Measurements from ENCODE around the gene SLC16A2.

The SLC16A2 gene

DNA sequence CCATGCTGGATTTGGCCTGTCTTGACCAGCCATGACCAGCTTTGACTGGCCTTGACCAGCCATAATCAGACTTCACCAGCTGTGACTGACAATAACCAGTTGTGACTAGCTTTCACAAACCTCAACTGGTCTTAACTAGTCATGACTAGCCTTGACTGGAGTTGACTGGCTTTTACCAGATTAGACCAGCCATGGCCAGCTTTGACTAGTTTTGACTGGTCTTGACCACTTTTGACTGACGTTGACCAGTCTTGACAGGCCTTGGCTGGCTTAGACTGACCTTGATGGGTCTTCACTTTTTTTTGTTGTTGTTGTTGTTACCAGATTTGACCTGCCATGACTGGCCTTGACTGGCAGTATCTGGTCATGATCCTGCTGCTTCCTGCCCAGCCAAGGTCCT lies 125.7 kb downstream of the SLC16A2 start:
- no peaks in the 10 kb centered on the region for H3K9me3 ChIP-seq
- no peak overlapping the region for H3K27ac ChIP-seq
- DNase-seq: no peak
- no peaks in the 10 kb centered on the region for H3K36me3 ChIP-seq
- TF ChIP-seq, protein P1, sequence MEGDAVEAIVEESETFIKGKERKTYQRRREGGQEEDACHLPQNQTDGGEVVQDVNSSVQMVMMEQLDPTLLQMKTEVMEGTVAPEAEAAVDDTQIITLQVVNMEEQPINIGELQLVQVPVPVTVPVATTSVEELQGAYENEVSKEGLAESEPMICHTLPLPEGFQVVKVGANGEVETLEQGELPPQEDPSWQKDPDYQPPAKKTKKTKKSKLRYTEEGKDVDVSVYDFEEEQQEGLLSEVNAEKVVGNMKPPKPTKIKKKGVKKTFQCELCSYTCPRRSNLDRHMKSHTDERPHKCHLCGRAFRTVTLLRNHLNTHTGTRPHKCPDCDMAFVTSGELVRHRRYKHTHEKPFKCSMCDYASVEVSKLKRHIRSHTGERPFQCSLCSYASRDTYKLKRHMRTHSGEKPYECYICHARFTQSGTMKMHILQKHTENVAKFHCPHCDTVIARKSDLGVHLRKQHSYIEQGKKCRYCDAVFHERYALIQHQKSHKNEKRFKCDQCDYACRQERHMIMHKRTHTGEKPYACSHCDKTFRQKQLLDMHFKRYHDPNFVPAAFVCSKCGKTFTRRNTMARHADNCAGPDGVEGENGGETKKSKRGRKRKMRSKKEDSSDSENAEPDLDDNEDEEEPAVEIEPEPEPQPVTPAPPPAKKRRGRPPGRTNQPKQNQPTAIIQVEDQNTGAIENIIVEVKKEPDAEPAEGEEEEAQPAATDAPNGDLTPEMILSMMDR (IDR thresholded peaks at IDR 0.05): no peak
- H3K27me3 ChIP-seq: no peaks in the 10 kb centered on the region
- H3K4me1 ChIP-seq: no peaks in the 10 kb centered on the region
- no peak overlapping the region for H3K4me3 ChIP-seq
- intact Hi-C loops (cut with DNase I; ENCODE audit: low total_unique reads): loop anchor here (10.0 kb wide), 1 partner anchor 162 kb away; no protein-coding TSS in a partner anchor

DNA sequence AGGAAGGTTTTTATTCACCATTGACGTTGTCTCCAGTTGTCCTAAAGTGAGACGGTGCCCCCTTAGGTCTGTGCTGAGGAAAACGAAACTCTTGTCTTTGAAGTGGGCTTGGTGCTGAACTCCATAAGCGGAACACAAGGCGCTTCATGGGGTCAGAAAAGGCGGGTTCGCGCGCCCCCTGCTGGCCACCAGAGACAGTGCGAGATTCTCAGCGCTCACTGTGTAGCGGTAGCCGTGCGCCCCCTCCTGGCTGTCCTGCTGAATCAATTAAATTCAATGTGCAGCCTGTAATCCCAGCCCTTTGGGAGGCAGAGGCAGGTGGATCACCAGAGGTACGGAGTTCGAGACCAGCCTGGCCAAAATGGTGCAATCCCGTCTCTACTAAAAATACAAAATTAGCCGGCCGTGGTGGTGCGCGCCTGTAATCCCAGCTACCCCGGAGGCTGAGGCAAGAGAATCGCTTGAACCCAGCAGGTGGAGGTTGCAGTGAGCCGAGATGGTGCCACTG lies 129.1 kb downstream of the SLC16A2 start:
- H3K36me3 ChIP-seq: no peaks in the 10 kb centered on the region
- H3K4me1 ChIP-seq: no peaks in the 10 kb centered on the region
- H3K27me3 ChIP-seq: no peaks in the 10 kb centered on the region
- TF ChIP-seq, protein P1 (IDR thresholded peaks at IDR 0.05): peak; percentile 87 to 98
- H3K9me3 ChIP-seq: no peaks in the 10 kb centered on the region
- intact Hi-C loops (cut with DNase I; ENCODE audit: low total_unique reads): no loop called here
- peak overlapping the region in 1 of 2 donors; percentile 60 for H3K27ac ChIP-seq
- H3K4me3 ChIP-seq: peak overlapping the region in 1 of 2 donors; percentile 22
- DNase-seq: peak; percentile 71 to 84

DNA sequence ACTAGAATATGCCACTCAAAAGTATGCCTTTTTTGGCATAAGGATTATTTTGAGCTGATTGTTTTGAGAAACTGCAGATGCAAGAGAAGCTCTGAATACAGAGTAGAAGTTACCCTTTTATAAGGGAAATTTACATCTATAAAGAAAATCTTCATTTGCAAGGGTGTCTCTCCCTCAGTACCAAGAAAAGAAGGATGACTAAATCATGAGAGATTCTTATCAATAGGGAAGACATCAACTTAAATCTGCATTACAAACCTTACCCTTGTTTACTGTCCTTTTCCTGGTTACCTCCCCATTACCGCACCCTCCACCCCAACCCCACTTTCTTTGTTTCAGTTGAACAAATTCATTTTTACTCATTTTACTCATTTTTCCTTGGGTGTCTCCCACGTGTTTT lies 130.6 kb downstream of the SLC16A2 start:
- H3K27ac ChIP-seq: no peak overlapping the region
- H3K9me3 ChIP-seq: no peaks in the 10 kb centered on the region
- H3K27me3 ChIP-seq: no peaks in the 10 kb centered on the region
- intact Hi-C loops (cut with DNase I; ENCODE audit: low total_unique reads): no loop called here
- H3K4me1 ChIP-seq: no peaks in the 10 kb centered on the region
- TF ChIP-seq, protein P1 (IDR thresholded peaks at IDR 0.05): no peak
- DNase-seq: no peak
- H3K36me3 ChIP-seq: no peaks in the 10 kb centered on the region
- no peak overlapping the region for H3K4me3 ChIP-seq

DNA sequence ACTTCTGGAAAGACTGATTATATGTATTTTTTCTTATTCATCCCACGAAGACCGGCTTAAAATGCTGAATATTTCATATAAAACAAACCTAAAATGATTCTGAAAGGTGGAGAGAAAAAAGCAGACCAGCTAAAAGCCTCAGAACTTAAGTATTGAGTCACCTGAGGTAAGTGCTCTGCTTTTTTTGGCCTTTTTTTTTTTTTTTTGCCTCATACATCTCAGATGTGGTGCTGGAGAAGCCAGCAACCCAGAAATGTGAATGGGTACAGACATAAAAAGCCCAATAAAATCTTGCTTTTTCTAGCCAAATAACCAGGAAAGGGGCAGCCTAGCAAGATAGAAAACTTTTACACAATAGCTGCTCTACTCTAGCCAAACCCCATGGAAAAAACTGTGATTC lies 136.1 kb downstream of the SLC16A2 start:
- TF ChIP-seq, protein P1 (IDR thresholded peaks at IDR 0.05): no peak
- Histone ChIP-seq H3K27ac (no peak overlapping the region), H3K9me3 (no peaks in the 10 kb centered on the region), H3K27me3 (no peaks in the 10 kb centered on the region), H3K4me3 (no peak overlapping the region), H3K4me1 (no peaks in the 10 kb centered on the region), H3K36me3 (no peaks in the 10 kb centered on the region)
- DNase-seq: no peak
- intact Hi-C loops (cut with DNase I; ENCODE audit: low total_unique reads): no loop called here

DNA sequence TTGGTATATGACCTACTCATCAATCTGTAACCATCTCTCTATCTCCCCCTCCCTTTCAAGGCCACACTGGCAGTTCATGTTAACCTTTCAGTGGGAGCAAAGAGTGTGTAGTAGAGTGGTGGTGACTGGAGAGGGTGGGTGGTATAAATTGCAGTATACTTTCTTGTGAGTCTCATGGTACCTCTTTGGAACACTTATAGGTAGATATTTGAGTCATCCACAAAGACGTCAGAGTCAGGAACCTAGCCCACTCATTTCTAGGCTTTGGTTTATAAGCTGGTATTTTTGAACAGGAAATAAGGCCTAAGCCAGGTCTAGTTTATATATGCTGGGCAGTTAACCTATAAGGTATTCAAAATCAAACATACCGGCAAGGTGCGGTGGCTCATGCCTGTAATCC lies 156.8 kb downstream of the SLC16A2 start:
- TF ChIP-seq, protein P1 (IDR thresholded peaks at IDR 0.05): no peak
- no peak overlapping the region for H3K27ac ChIP-seq
- no peak overlapping the region for H3K4me3 ChIP-seq
- no peak for DNase-seq
- no peaks in the 10 kb centered on the region for H3K4me1 ChIP-seq
- no peaks in the 10 kb centered on the region for H3K27me3 ChIP-seq
- intact Hi-C loops (cut with DNase I; ENCODE audit: low total_unique reads): no loop called here
- H3K9me3 ChIP-seq: no peaks in the 10 kb centered on the region
- H3K36me3 ChIP-seq: no peaks in the 10 kb centered on the region
